HCT116 (cell line): ENCODE data around the gene CLEC4F.

Source experiments
- CEBPB ChIP-seq: IDR thresholded peaks from 2 replicates; pipeline ENCODE4 v1.6.1; 2012; ENCODE audit warnings: low read depth
- EGR1 ChIP-seq: IDR thresholded peaks from 2 replicates; pipeline ENCODE4 v1.6.1; 2012; ENCODE audit warnings: low read depth
- EZH2 ChIP-seq: fragments of 200-600 bp; sonication (generic); IDR thresholded peaks from 2 replicates; pipeline ENCODE4 v1.6.1; 2017; ENCODE audit warnings: antibody characterized with exemption, mixed run types
- POLR2A ChIP-seq: IDR thresholded peaks from 2 replicates; pipeline ENCODE4 v1.7.0; 2011; ENCODE audit warnings: borderline replicate concordance; ENCODE audit not compliant: insufficient read depth, insufficient read length; ENCODE audit errors: extremely low read depth
- POLR2AphosphoS5 ChIP-seq: IDR thresholded peaks from 2 replicates; pipeline ENCODE4 v1.6.1; 2011; ENCODE audit warnings: mild to moderate bottlenecking, low read depth, low read length, moderate library complexity
- TCF7L2 ChIP-seq: IDR thresholded peaks from 2 replicates; pipeline ENCODE4 v1.7.0; 2011; ENCODE audit warnings: borderline replicate concordance, inconsistent platforms; ENCODE audit not compliant: insufficient read depth, insufficient read length; ENCODE audit errors: extremely low read depth
- YY1 ChIP-seq: IDR thresholded peaks from 2 replicates; pipeline ENCODE4 v1.6.1; 2011; ENCODE audit warnings: low read length, low read depth, moderate library complexity, mild to moderate bottlenecking; ENCODE audit not compliant: insufficient replicate concordance; ENCODE audit errors: extremely low read depth
- ZNF274 ChIP-seq: fragments of 200-500 bp; sonication (Bioruptor generic); IDR thresholded peaks from 2 replicates; pipeline ENCODE4 v1.6.1; 2014; ENCODE audit warnings: mild to moderate bottlenecking, low read depth, low read length, inconsistent platforms
- TF ChIP-seq, protein P1 (sequence below), 3 experiments: fragments of 200-600 bp in 1 of 3; sonication (generic) in 1 of 3; IDR thresholded peaks in 2 of 3; conservative IDR thresholded peaks in 1 of 3; 2 replicates each; pipeline ENCODE4 v1.5.1; 2012 to 2017; ENCODE audit warnings: low read depth in 2 of 3, low read length in 2 of 3, antibody characterized with exemption in 1 of 3, borderline replicate concordance in 1 of 3, control low read depth in 1 of 3, mild to moderate bottlenecking in 1 of 3, mixed read lengths in 1 of 3, mixed run types in 1 of 3, moderate library complexity in 1 of 3; ENCODE audit not compliant: insufficient read depth in 1 of 3
- TF ChIP-seq, protein P2 (sequence below): IDR thresholded peaks from 2 replicates; pipeline ENCODE4 v1.6.1; 2012; ENCODE audit warnings: low read depth
- TF ChIP-seq, protein P3 (sequence below): IDR thresholded peaks from 2 replicates; pipeline ENCODE4 v1.6.1; 2012

DNA sequence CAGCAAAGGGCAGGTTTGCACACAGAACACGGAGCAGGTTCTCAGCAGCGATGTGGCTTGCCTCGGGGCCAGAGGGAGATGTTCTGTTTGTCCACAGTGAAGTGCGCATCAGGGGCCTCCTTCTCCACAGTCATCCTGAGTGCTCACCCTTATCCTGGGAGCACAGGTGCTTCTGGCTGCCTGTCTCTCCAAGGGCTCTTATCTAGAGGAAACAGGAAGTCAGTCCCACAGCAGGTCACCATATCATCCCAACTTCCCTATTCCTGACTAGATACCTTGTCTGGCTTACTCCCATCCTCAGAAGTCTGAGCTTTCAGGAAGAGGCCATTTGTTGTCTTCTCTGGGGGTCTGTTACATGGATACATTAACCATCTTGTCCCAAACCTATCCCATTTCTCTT, 15.2 kb upstream of the CLEC4F start, which contains the start of gene CD207:
- TF ChIP-seq EZH2 (no peak), POLR2AphosphoS5 (no peak), YY1 (no peak), ZNF274 (no peak), EGR1 (no peak), POLR2A (no peak), TCF7L2 (no peak), CEBPB (no peak)
- TF ChIP-seq, protein P1, sequence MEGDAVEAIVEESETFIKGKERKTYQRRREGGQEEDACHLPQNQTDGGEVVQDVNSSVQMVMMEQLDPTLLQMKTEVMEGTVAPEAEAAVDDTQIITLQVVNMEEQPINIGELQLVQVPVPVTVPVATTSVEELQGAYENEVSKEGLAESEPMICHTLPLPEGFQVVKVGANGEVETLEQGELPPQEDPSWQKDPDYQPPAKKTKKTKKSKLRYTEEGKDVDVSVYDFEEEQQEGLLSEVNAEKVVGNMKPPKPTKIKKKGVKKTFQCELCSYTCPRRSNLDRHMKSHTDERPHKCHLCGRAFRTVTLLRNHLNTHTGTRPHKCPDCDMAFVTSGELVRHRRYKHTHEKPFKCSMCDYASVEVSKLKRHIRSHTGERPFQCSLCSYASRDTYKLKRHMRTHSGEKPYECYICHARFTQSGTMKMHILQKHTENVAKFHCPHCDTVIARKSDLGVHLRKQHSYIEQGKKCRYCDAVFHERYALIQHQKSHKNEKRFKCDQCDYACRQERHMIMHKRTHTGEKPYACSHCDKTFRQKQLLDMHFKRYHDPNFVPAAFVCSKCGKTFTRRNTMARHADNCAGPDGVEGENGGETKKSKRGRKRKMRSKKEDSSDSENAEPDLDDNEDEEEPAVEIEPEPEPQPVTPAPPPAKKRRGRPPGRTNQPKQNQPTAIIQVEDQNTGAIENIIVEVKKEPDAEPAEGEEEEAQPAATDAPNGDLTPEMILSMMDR (IDR thresholded peaks at IDR 0.05 in 2 of 3, conservative IDR thresholded peaks at IDR 0.05 in 1 of 3; ENCODE audit: borderline replicate concordance in 1 of 3, insufficient read depth in 1 of 3, low read depth in 2 of 3, low read length in 2 of 3), result no peak
- TF ChIP-seq, protein P2, sequence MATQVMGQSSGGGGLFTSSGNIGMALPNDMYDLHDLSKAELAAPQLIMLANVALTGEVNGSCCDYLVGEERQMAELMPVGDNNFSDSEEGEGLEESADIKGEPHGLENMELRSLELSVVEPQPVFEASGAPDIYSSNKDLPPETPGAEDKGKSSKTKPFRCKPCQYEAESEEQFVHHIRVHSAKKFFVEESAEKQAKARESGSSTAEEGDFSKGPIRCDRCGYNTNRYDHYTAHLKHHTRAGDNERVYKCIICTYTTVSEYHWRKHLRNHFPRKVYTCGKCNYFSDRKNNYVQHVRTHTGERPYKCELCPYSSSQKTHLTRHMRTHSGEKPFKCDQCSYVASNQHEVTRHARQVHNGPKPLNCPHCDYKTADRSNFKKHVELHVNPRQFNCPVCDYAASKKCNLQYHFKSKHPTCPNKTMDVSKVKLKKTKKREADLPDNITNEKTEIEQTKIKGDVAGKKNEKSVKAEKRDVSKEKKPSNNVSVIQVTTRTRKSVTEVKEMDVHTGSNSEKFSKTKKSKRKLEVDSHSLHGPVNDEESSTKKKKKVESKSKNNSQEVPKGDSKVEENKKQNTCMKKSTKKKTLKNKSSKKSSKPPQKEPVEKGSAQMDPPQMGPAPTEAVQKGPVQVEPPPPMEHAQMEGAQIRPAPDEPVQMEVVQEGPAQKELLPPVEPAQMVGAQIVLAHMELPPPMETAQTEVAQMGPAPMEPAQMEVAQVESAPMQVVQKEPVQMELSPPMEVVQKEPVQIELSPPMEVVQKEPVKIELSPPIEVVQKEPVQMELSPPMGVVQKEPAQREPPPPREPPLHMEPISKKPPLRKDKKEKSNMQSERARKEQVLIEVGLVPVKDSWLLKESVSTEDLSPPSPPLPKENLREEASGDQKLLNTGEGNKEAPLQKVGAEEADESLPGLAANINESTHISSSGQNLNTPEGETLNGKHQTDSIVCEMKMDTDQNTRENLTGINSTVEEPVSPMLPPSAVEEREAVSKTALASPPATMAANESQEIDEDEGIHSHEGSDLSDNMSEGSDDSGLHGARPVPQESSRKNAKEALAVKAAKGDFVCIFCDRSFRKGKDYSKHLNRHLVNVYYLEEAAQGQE, result no peak
- TF ChIP-seq, protein P3, sequence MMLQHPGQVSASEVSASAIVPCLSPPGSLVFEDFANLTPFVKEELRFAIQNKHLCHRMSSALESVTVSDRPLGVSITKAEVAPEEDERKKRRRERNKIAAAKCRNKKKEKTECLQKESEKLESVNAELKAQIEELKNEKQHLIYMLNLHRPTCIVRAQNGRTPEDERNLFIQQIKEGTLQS, result no peak
